Vagina (tissue), 2 donors: Measurements from ENCODE around the gene IFT88. TPM values are rescaled to one million over a fixed set of nuclear protein-coding genes. Genes with fewer than 3 reads are reported as not detected.

Source experiments
- DNase-seq, 2 donors: peaks; one replicate each; pipeline ENCODE4 v3.0.0-alpha.2; 2017; ENCODE audit errors: extremely low spot score in 2 of 2
- H3K27ac ChIP-seq: fragments of 200-600 bp; sonication (generic); one replicate; pipeline ENCODE4 v1.5.1; 2019
- H3K27me3 ChIP-seq: fragments of 200-600 bp; sonication (generic); one replicate; pipeline ENCODE4 v1.5.1; 2019
- H3K36me3 ChIP-seq, 2 donors: fragments of 200-600 bp; sonication (generic); one replicate each; pipeline ENCODE4 v1.5.1; 2017 to 2019
- H3K4me1 ChIP-seq: fragments of 200-600 bp; sonication (generic); one replicate; pipeline ENCODE4 v1.5.1; 2019
- H3K4me3 ChIP-seq, 2 donors: fragments of 200-600 bp; sonication (generic); 1 replicate in 1 of 2; 2 replicates in 1 of 2; pipeline ENCODE4 v1.5.1; 2016 to 2019
- H3K9me3 ChIP-seq: fragments of 200-600 bp; sonication (generic); one replicate; pipeline ENCODE4 v1.5.1; 2019
- CTCF ChIP-seq, 3 experiments: fragments of 450-650 bp in 2 of 3; fragments of 200-600 bp in 1 of 3; sonication (generic) in 1 of 3; IDR thresholded peaks; one replicate each; pipeline ENCODE4 v1.5.1; 2017 to 2019; ENCODE audit warnings: antibody characterized with exemption in 3 of 3, mild to moderate bottlenecking in 2 of 3, moderate library complexity in 2 of 3
- POLR2A ChIP-seq, 2 donors: fragments of 450-650 bp; IDR thresholded peaks; one replicate each; pipeline ENCODE4 v1.6.1; 2017; ENCODE audit warnings: antibody characterized with exemption in 2 of 2, mild to moderate bottlenecking in 2 of 2, moderate library complexity in 2 of 2
- POLR2AphosphoS5 ChIP-seq, 2 donors: sonication (generic); formaldehyde crosslinking; IDR thresholded peaks; one replicate each; pipeline ENCODE4 v1.9.0; 2017; ENCODE audit warnings: antibody characterized with exemption in 2 of 2, mild to moderate bottlenecking in 2 of 2, low read depth in 1 of 2; ENCODE audit not compliant: insufficient read depth in 1 of 2
- intact Hi-C: fragments of 100-400 bp; cut with DNase I; formaldehyde crosslinking; loops from one replicate; pipeline ENCODE4 v1.15.1; 2023
- total RNA-seq: library from RNA; depleted of rRNA; stranded (reverse); fragments of >200 nt; gene quantifications from one replicate; pipeline ENCODE4 v1.2.3, GENCODE V29; 2016

Gene IFT88
- total RNA-seq, 1 donor from 2014 or later, result 6.9 TPM

GRCh38 chr13:20702915-20703779, 136.2 kb downstream of the IFT88 start, which contains the start of gene IL17D:
Gene IL17D (plus strand): TSS chr13:20703699. CDS start chr13:20704002, 303 bp downstream.
- TF ChIP-seq POLR2A (IDR thresholded peaks at IDR 0.05) (no peak), CTCF (IDR thresholded peaks at IDR 0.05) (no peak), POLR2AphosphoS5 (IDR thresholded peaks at IDR 0.05; ENCODE audit: insufficient read depth in 1 of 2, low read depth in 1 of 2) (peak in 1 of 2 donors; percentile 23)
- intact Hi-C loops, result loop anchor here (2.0 to 10.0 kb wide), 2 partner anchors 72 to 136 kb away; partner anchors contain the start of genes EEF1AKMT1 and IFT88
- no peak for DNase-seq
- Histone ChIP-seq H3K36me3 (no peaks in the 10 kb centered on the region), H3K27ac (peak within 1 kb of the TSS; percentile 83), H3K27me3 (no peaks in the 10 kb centered on the region), H3K4me1 (peaks cover 24% of the 10 kb centered on the region), H3K4me3 (peak within 1 kb of the TSS; percentile 68 to 77), H3K9me3 (no peaks in the 10 kb centered on the region)

- Histone ChIP-seq H3K4me3 (peak overlapping the region; percentile 68 to 77), H3K27me3 (no peaks in the 10 kb centered on the region), H3K9me3 (no peaks in the 10 kb centered on the region), H3K36me3 (no peaks in the 10 kb centered on the region), H3K27ac (peak overlapping the region; percentile 77), H3K4me1 (peaks cover 29% of the 10 kb centered on the region)
- no peak for DNase-seq
- TF ChIP-seq POLR2A (IDR thresholded peaks at IDR 0.05), result peak in 1 of 2 donors; percentile 45
- no peak for TF ChIP-seq CTCF (IDR thresholded peaks at IDR 0.05)
- intact Hi-C loops, result loop anchor here (2.0 to 10.0 kb wide), 2 partner anchors 71 to 137 kb away; partner anchors contain the start of genes EEF1AKMT1 and IFT88
Measured at GRCh38 chr13:20703780-20704458, 137.0 kb downstream of the IFT88 start.

GRCh38 chr13:20704459-20705069, 137.6 kb downstream of the IFT88 start:
- intact Hi-C loops, result loop anchor here (5.0 to 10.0 kb wide), 2 partner anchors 70 to 123 kb away; partner anchors contain the start of gene EEF1AKMT1
- H3K27me3 ChIP-seq, result no peaks in the 10 kb centered on the region
- H3K27ac ChIP-seq, result peak overlapping the region; percentile 77
- peaks cover 29% of the 10 kb centered on the region for H3K4me1 ChIP-seq
- no peak for DNase-seq
- H3K4me3 ChIP-seq, result peak overlapping the region; percentile 68 to 77
- no peaks in the 10 kb centered on the region for H3K36me3 ChIP-seq
- TF ChIP-seq POLR2AphosphoS5 (IDR thresholded peaks at IDR 0.05; ENCODE audit: insufficient read depth in 1 of 2, low read depth in 1 of 2) (no peak), CTCF (IDR thresholded peaks at IDR 0.05) (no peak), POLR2A (IDR thresholded peaks at IDR 0.05) (no peak)
- no peaks in the 10 kb centered on the region for H3K9me3 ChIP-seq

- Histone ChIP-seq H3K27ac (no peak overlapping the region), H3K9me3 (no peaks in the 10 kb centered on the region), H3K27me3 (no peaks in the 10 kb centered on the region), H3K4me1 (peaks cover 29% of the 10 kb centered on the region), H3K36me3 (no peaks in the 10 kb centered on the region), H3K4me3 (no peak overlapping the region)
- no peak for DNase-seq
- TF ChIP-seq CTCF (IDR thresholded peaks at IDR 0.05) (no peak), POLR2A (IDR thresholded peaks at IDR 0.05) (no peak), POLR2AphosphoS5 (IDR thresholded peaks at IDR 0.05; ENCODE audit: insufficient read depth in 1 of 2, low read depth in 1 of 2) (no peak)
- intact Hi-C loops, result loop anchor here (5.0 to 10.0 kb wide), 2 partner anchors 68 to 121 kb away; partner anchors contain the start of gene EEF1AKMT1
Measured at GRCh38 chr13:20706661-20707060, 139.7 kb downstream of the IFT88 start.
